ENCODE measurements around the gene TRPC3.

TRPC3 gene

GRCh38 chr4:121995790-121996537 is 44.1 kb upstream of the TRPC3 start:
- H3K27me3 ChIP-seq (ENCODE audit: insufficient read depth, poor library complexity, severe bottlenecking): peaks cover 3% of the 10 kb centered on the region
- no peak overlapping the region for H3K27ac ChIP-seq (replicated peaks)
- no peak for DNase-seq (ENCODE audit: low read depth in 1 of 2, low spot score in 1 of 2)
- H3K4me3 ChIP-seq (replicated peaks; ENCODE audit: insufficient read depth, low read length): no peak overlapping the region
- TF ChIP-seq REST (IDR thresholded peaks at IDR 0.05; ENCODE audit: insufficient replicate concordance, low read depth): no peak
- no peak for TF ChIP-seq SPI1 (IDR thresholded peaks at IDR 0.05; ENCODE audit: borderline replicate concordance, low read depth)
- no peak for TF ChIP-seq CTCF (IDR thresholded peaks at IDR 0.05; ENCODE audit: insufficient read depth, low read length)
- no peak for TF ChIP-seq GABPA (IDR thresholded peaks at IDR 0.05; ENCODE audit: low read depth)
- TF ChIP-seq POLR2AphosphoS5 (IDR thresholded peaks at IDR 0.05; ENCODE audit: low read depth): no peak

GRCh38 chr4:121991968-121992367 is 40.1 kb upstream of the TRPC3 start:
- TF ChIP-seq REST (IDR thresholded peaks at IDR 0.05; ENCODE audit: insufficient replicate concordance, low read depth): no peak
- no peak for TF ChIP-seq POLR2AphosphoS5 (IDR thresholded peaks at IDR 0.05; ENCODE audit: low read depth)
- TF ChIP-seq SPI1 (IDR thresholded peaks at IDR 0.05; ENCODE audit: borderline replicate concordance, low read depth): no peak
- H3K27ac ChIP-seq (replicated peaks): no peak overlapping the region
- no peak for DNase-seq (ENCODE audit: low read depth in 1 of 2, low spot score in 1 of 2)
- H3K4me3 ChIP-seq (replicated peaks; ENCODE audit: insufficient read depth, low read length): no peak overlapping the region
- H3K27me3 ChIP-seq (ENCODE audit: insufficient read depth, poor library complexity, severe bottlenecking): peaks cover 6% of the 10 kb centered on the region

GRCh38 chr4:121990489-121990888 is 38.6 kb upstream of the TRPC3 start:
- H3K4me3 ChIP-seq (replicated peaks; ENCODE audit: insufficient read depth, low read length): no peak overlapping the region
- DNase-seq (ENCODE audit: low read depth in 1 of 2, low spot score in 1 of 2): no peak

More at GRCh38 chr4:121990489-121990888, 38.6 kb upstream of the TRPC3 start:
- TF ChIP-seq POLR2AphosphoS5 (IDR thresholded peaks at IDR 0.05; ENCODE audit: low read depth): no peak
- TF ChIP-seq GABPA (IDR thresholded peaks at IDR 0.05; ENCODE audit: low read depth): no peak
- no peak for TF ChIP-seq CTCF (IDR thresholded peaks at IDR 0.05; ENCODE audit: insufficient read depth, low read length)
- TF ChIP-seq REST (IDR thresholded peaks at IDR 0.05; ENCODE audit: insufficient replicate concordance, low read depth): no peak
- no peak for TF ChIP-seq SPI1 (IDR thresholded peaks at IDR 0.05; ENCODE audit: borderline replicate concordance, low read depth)
- H3K27ac ChIP-seq (replicated peaks): no peak overlapping the region
- H3K27me3 ChIP-seq (ENCODE audit: insufficient read depth, poor library complexity, severe bottlenecking): peaks cover 3% of the 10 kb centered on the region

Data from HL-60 (cell line).